Trophoblast cell (in vitro differentiated cells and primary cell): ENCODE data around the gene NUAK2.

ENCODE experiments used
- DNase-seq, 2 donors: peaks; one replicate each; pipeline ENCODE4 v3.0.0-alpha.2; 2016
- H2AFZ ChIP-seq: 2 replicates; pipeline ENCODE4 v1.6.1; 2013; ENCODE audit warnings: low read length, moderate library complexity, mild to moderate bottlenecking; ENCODE audit not compliant: insufficient read depth, poor library complexity
- H2AK5ac ChIP-seq: 2 replicates; pipeline ENCODE4 v1.6.1; 2013; ENCODE audit warnings: mild to moderate bottlenecking, low read length
- H2BK120ac ChIP-seq: 2 replicates; pipeline ENCODE4 v1.6.1; 2013; ENCODE audit warnings: low read length, mild to moderate bottlenecking, moderate library complexity; ENCODE audit not compliant: insufficient read depth, poor library complexity
- H2BK12ac ChIP-seq: 2 replicates; pipeline ENCODE4 v1.6.1; 2013; ENCODE audit warnings: mild to moderate bottlenecking, low read length, moderate library complexity
- H2BK5ac ChIP-seq: 2 replicates; pipeline ENCODE4 v1.6.1; 2013; ENCODE audit warnings: low read length, low read depth, moderate library complexity, mild to moderate bottlenecking; ENCODE audit not compliant: poor library complexity
- H3K14ac ChIP-seq: 2 replicates; pipeline ENCODE4 v1.6.1; 2013; ENCODE audit warnings: mild to moderate bottlenecking, low read length
- H3K18ac ChIP-seq: 2 replicates; pipeline ENCODE4 v1.6.1; 2013; ENCODE audit warnings: mild to moderate bottlenecking, low read length
- H3K23ac ChIP-seq: 2 replicates; pipeline ENCODE4 v1.6.1; 2013; ENCODE audit warnings: low read length
- H3K27ac ChIP-seq: 2 replicates; pipeline ENCODE4 v1.5.1; 2013; ENCODE audit warnings: low read depth, mild to moderate bottlenecking, inconsistent platforms, low read length, moderate library complexity
- H3K27me3 ChIP-seq: 2 replicates; pipeline ENCODE4 v1.6.1; 2013; ENCODE audit warnings: inconsistent platforms, mild to moderate bottlenecking, low read length, moderate library complexity; ENCODE audit not compliant: insufficient read depth
- H3K36me3 ChIP-seq, 2 experiments: 1 replicate in 1 of 2; 2 replicates in 1 of 2; pipeline ENCODE4 v1.6.1; 2013; ENCODE audit warnings: low read length in 2 of 2, mild to moderate bottlenecking in 2 of 2, moderate library complexity in 1 of 2; ENCODE audit not compliant: insufficient read depth in 2 of 2, control insufficient read depth in 1 of 2
- H3K4ac ChIP-seq: 2 replicates; pipeline ENCODE4 v1.6.1; 2013; ENCODE audit warnings: low read depth, mild to moderate bottlenecking, low read length, moderate library complexity
- H3K4me1 ChIP-seq, 2 experiments: 1 replicate in 1 of 2; 2 replicates in 1 of 2; pipeline ENCODE4 v1.6.1; 2013; ENCODE audit warnings: low read length in 2 of 2, mild to moderate bottlenecking in 2 of 2, moderate library complexity in 1 of 2; ENCODE audit not compliant: insufficient read depth in 2 of 2, control insufficient read depth in 1 of 2
- H3K4me2 ChIP-seq: 2 replicates; pipeline ENCODE4 v1.6.1; 2013; ENCODE audit warnings: inconsistent platforms, mild to moderate bottlenecking, low read length, moderate library complexity
- H3K4me3 ChIP-seq: 2 replicates; pipeline ENCODE4 v1.5.1; 2013; ENCODE audit warnings: mild to moderate bottlenecking, low read depth, low read length, inconsistent platforms
- H3K79me1 ChIP-seq: one replicate; pipeline ENCODE4 v1.6.1; 2013; ENCODE audit warnings: low read length
- H3K79me2 ChIP-seq: 2 replicates; pipeline ENCODE4 v1.6.1; 2013; ENCODE audit warnings: low read length, mild to moderate bottlenecking; ENCODE audit not compliant: control insufficient read depth, insufficient read depth, poor library complexity
- H3K9ac ChIP-seq: 2 replicates; pipeline ENCODE4 v1.6.1; 2013; ENCODE audit warnings: mild to moderate bottlenecking, low read length
- H3K9me3 ChIP-seq: 2 replicates; pipeline ENCODE4 v1.6.1; 2013; ENCODE audit warnings: low read depth, mild to moderate bottlenecking, control low read depth, inconsistent platforms, low read length; ENCODE audit not compliant: insufficient read depth
- H4K12ac ChIP-seq: 2 replicates; pipeline ENCODE4 v1.6.1; 2013; ENCODE audit warnings: low read depth, mild to moderate bottlenecking, low read length, moderate library complexity
- H4K8ac ChIP-seq: 2 replicates; pipeline ENCODE4 v1.6.1; 2013; ENCODE audit warnings: low read depth, mild to moderate bottlenecking, low read length, moderate library complexity
- H4K91ac ChIP-seq: one replicate; pipeline ENCODE4 v1.6.1; 2013; ENCODE audit warnings: low read depth, mild to moderate bottlenecking, low read length, moderate library complexity
- WGBS: extraction: QIAGEN DNeasy Blood & Tissue Kit; methylation state at CpG from one replicate; pipeline ENCODE4 v1.1.7; 2013; ENCODE audit warnings: missing lambda C conversion rate; ENCODE audit not compliant: insufficient read length, insufficient coverage; ENCODE audit errors: extremely low coverage; 5-methylcytosine and 5-hydroxymethylcytosine counted together

Gene NUAK2

GRCh38 chr1:205345761-205346160 lies 24.2 kb upstream of the NUAK2 start:
- DNase-seq = no peak
- Histone ChIP-seq H2AFZ (no peak overlapping the region), H4K8ac (no peak overlapping the region), H2BK120ac (no peak overlapping the region), H3K4me3 (no peak overlapping the region), H4K91ac (peak overlapping the region; percentile 20), H3K4me2 (no peak overlapping the region), H2BK12ac (no peak overlapping the region), H3K4ac (no peak overlapping the region), H3K79me1 (peaks cover 16% of the 10 kb centered on the region), H4K12ac (no peak overlapping the region), H2BK5ac (no peak overlapping the region), H3K4me1 (peaks cover 12 to 38% of the 10 kb centered on the region in 2 experiments), H3K27ac (no peak overlapping the region), H3K79me2 (no peaks in the 10 kb centered on the region), H3K14ac (no peak overlapping the region), H3K27me3 (peaks cover 15% of the 10 kb centered on the region), H2AK5ac (no peak overlapping the region), H3K9me3 (peaks cover 5% of the 10 kb centered on the region), H3K9ac (no peak overlapping the region), H3K18ac (no peak overlapping the region), H3K36me3 (no peaks in the 10 kb centered on the region), H3K23ac (no peak overlapping the region)
- WGBS = no CpG with 5 or more reads among the region's 11 CpGs

GRCh38 chr1:205344066-205344928 lies 22.8 kb upstream of the NUAK2 start:
- H3K9ac ChIP-seq = no peak overlapping the region
- no peak overlapping the region for H3K4ac ChIP-seq
- no peak overlapping the region for H3K27ac ChIP-seq
- no peak overlapping the region for H3K23ac ChIP-seq
- no peak overlapping the region for H2BK12ac ChIP-seq
- no peak overlapping the region for H3K18ac ChIP-seq
- H2AFZ ChIP-seq = peak overlapping the region; percentile 2
- peaks cover 15% of the 10 kb centered on the region for H3K27me3 ChIP-seq
- no peak overlapping the region for H2BK5ac ChIP-seq
- peak overlapping the region; percentile 66 for H3K4me3 ChIP-seq
- H4K91ac ChIP-seq = peak overlapping the region; percentile 25
- peak in 1 of 2 donors; percentile 7 for DNase-seq
- H2BK120ac ChIP-seq = peak overlapping the region; percentile 55
- H3K4me2 ChIP-seq = peak overlapping the region; percentile 79
- no peak overlapping the region for H4K8ac ChIP-seq
- H3K9me3 ChIP-seq = peaks cover 6% of the 10 kb centered on the region
- peaks cover 9 to 35% of the 10 kb centered on the region in 2 experiments for H3K4me1 ChIP-seq
- no CpG with 5 or more reads among the region's 59 CpGs for WGBS
- no peaks in the 10 kb centered on the region for H3K36me3 ChIP-seq
- H2AK5ac ChIP-seq = no peak overlapping the region
- no peaks in the 10 kb centered on the region for H3K79me2 ChIP-seq
- H3K14ac ChIP-seq = no peak overlapping the region
- H4K12ac ChIP-seq = no peak overlapping the region
- peaks cover 14% of the 10 kb centered on the region for H3K79me1 ChIP-seq

GRCh38 chr1:205343431-205344065 lies 22.0 kb upstream of the NUAK2 start:
- peak overlapping the region; percentile 47 for H3K14ac ChIP-seq
- no peaks in the 10 kb centered on the region for H3K79me2 ChIP-seq
- peaks cover 10% of the 10 kb centered on the region for H3K9me3 ChIP-seq
- no peak overlapping the region for H3K23ac ChIP-seq
- H2BK120ac ChIP-seq = peak overlapping the region; percentile 39
- no peak overlapping the region for H3K27ac ChIP-seq
- H2AFZ ChIP-seq = no peak overlapping the region
- no peaks in the 10 kb centered on the region for H3K36me3 ChIP-seq
- H2BK12ac ChIP-seq = no peak overlapping the region
- H3K4me1 ChIP-seq = peaks cover 9 to 28% of the 10 kb centered on the region in 2 experiments
- H4K12ac ChIP-seq = no peak overlapping the region
- H2BK5ac ChIP-seq = no peak overlapping the region
- no CpG with 5 or more reads among the region's 63 CpGs for WGBS
- peak overlapping the region; percentile 66 for H3K4me3 ChIP-seq
- no peak overlapping the region for H3K4ac ChIP-seq
- H4K8ac ChIP-seq = peak overlapping the region; percentile 17
- peak overlapping the region; percentile 28 for H4K91ac ChIP-seq
- peak overlapping the region; percentile 32 for H3K18ac ChIP-seq
- no peak overlapping the region for H2AK5ac ChIP-seq
- H3K79me1 ChIP-seq = peaks cover 14% of the 10 kb centered on the region
- H3K4me2 ChIP-seq = peak overlapping the region; percentile 79
- H3K27me3 ChIP-seq = peaks cover 15% of the 10 kb centered on the region
- DNase-seq = no peak
- no peak overlapping the region for H3K9ac ChIP-seq

GRCh38 chr1:205342986-205343385 lies 21.4 kb upstream of the NUAK2 start:
- no peak overlapping the region for H2AK5ac ChIP-seq
- H4K8ac ChIP-seq = no peak overlapping the region
- H2BK12ac ChIP-seq = no peak overlapping the region
- H3K79me2 ChIP-seq = no peaks in the 10 kb centered on the region
- H4K91ac ChIP-seq = no peak overlapping the region
- no peak overlapping the region for H3K27ac ChIP-seq
- no peak overlapping the region for H3K9ac ChIP-seq
- no CpG with 5 or more reads among the region's 12 CpGs for WGBS
- no peak for DNase-seq
- H3K18ac ChIP-seq = no peak overlapping the region
- H3K23ac ChIP-seq = no peak overlapping the region
- H3K79me1 ChIP-seq = peaks cover 11% of the 10 kb centered on the region
- peaks cover 10% of the 10 kb centered on the region for H3K9me3 ChIP-seq
- peaks cover 9 to 24% of the 10 kb centered on the region in 2 experiments for H3K4me1 ChIP-seq
- peaks cover 15% of the 10 kb centered on the region for H3K27me3 ChIP-seq
- H3K4me3 ChIP-seq = peak overlapping the region; percentile 66
- H3K36me3 ChIP-seq = no peaks in the 10 kb centered on the region
- no peak overlapping the region for H3K4ac ChIP-seq
- H2BK5ac ChIP-seq = no peak overlapping the region
- H3K4me2 ChIP-seq = peak overlapping the region; percentile 79
- H3K14ac ChIP-seq = no peak overlapping the region
- no peak overlapping the region for H2AFZ ChIP-seq
- no peak overlapping the region for H4K12ac ChIP-seq
- H2BK120ac ChIP-seq = no peak overlapping the region
